SU-DHL-6 (cell line): ENCODE results near the gene MPZL2.

ENCODE experiments used
- EZH2phosphoT487 ChIP-seq: fragments of 200-600 bp; sonication (generic), shearing (Covaris generic); conservative IDR thresholded peaks from 2 replicates; pipeline ENCODE4 v1.6.1; 2018; ENCODE audit warnings: mild to moderate bottlenecking, antibody characterized with exemption, low read length, moderate library complexity, mixed read lengths
- TF ChIP-seq, protein P1 (sequence below): fragments of 200-600 bp; sonication (generic); IDR thresholded peaks from one replicate; pipeline ENCODE4 v1.5.1; 2017; ENCODE audit warnings: antibody characterized with exemption, mild to moderate bottlenecking, low read length, moderate library complexity; ENCODE audit not compliant: insufficient read depth, poor library complexity, severe bottlenecking

DNA sequence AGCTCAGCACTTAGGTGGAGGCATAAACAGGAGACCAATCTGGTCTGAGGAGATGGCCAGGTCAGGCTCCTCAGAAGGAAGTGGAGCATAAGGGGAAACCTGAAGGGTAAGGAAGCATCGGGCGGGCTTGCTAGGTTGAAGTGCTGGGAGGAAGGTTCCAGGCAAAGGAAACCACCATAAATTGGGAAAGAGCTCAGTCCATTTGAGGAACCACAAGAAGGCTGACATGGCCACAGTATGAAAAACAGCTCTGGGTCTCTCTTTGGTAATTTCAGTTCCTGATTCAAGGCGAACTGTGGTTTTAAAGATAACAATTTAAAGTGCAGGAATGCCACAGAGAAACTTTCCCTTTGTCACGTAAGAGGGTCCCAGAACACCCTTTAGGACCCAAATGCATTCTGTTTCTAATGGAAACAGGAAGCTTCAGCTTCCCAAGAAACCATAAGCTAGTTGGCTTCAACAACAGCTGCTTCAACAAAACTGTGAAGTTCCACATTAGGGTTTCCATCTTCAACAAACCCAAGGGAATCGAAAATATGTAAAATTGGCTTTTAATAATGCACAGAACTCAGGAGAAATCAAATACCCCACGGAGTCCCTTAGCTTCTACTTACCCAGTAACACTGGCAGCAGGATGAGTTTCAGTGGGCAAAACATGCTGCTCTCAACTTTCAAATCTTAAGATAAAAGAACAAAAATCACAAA, 49.7 kb downstream of the MPZL2 start:
- TF ChIP-seq, protein P1, sequence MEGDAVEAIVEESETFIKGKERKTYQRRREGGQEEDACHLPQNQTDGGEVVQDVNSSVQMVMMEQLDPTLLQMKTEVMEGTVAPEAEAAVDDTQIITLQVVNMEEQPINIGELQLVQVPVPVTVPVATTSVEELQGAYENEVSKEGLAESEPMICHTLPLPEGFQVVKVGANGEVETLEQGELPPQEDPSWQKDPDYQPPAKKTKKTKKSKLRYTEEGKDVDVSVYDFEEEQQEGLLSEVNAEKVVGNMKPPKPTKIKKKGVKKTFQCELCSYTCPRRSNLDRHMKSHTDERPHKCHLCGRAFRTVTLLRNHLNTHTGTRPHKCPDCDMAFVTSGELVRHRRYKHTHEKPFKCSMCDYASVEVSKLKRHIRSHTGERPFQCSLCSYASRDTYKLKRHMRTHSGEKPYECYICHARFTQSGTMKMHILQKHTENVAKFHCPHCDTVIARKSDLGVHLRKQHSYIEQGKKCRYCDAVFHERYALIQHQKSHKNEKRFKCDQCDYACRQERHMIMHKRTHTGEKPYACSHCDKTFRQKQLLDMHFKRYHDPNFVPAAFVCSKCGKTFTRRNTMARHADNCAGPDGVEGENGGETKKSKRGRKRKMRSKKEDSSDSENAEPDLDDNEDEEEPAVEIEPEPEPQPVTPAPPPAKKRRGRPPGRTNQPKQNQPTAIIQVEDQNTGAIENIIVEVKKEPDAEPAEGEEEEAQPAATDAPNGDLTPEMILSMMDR: no peak
- no peak for TF ChIP-seq EZH2phosphoT487
